ENCODE data around the gene CCNL1. TPM values are rescaled to one million over a fixed set of nuclear protein-coding genes. Genes with fewer than 3 reads are reported as not detected.
"Not testable (repeated sequence)": the region's sequence is repeated elsewhere in the genome, so short reads cannot be mapped to it uniquely, and the experiment has no call there.

Gene CCNL1
- 115 and 120 TPM in 2 replicates for total RNA-seq (2014; rRNA removed; shearing (Covaris generic))
- 27.6 and 28.9 TPM in 2 replicates for polyA plus RNA-seq (2015; cell fraction: cytosol; rRNA removed)
- 2,211 and 2,290 TPM in 2 replicates for polyA plus RNA-seq (2015; cell fraction: nucleus; rRNA removed)

DNA sequence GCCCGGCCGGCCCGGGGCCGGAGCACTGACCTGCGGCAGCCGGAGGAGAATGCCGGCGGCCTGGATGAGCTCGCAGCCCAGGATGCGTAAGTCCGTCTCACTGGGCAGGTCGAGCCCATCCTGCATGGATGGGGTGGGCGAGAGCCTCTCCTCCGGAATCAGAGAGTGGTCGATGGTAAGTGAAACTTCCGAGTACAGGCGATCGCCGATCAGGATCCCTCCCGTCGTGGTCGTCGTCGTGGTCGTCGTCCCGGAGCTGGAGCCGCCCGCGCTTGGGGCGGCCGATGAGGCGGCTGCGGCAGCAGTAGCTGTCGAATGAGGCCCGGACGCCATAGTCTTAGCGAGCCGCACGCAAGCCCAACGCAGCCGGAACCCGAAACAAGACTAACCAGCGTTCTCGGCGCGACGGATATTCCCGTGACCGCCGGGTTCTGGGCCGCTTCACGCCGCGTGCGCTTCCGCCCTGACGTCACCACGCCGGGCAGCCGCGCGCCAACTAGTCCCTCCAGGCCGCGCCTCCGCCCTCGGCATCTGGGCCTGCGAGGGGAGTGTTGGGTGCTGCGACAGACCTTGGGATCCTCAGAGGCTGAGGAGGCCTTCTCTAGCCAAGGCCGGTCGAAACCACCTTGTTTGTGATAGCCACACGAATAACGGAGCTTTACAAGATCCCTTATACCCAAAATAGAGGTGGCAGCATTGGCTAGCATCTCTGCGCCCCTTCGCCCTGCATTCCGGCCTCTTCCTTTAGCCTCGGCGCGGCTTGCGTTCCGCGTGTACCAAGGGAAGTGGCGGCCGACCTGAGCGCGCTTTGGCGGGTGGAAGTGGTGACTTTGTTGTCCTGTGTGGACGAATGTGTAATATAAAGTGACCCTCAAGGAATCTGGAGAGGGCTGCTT lies at the start of gene CCNL1:
Gene CCNL1, minus strand, starts transcription at position 386 of the 896 bp plus-strand sequence. Its CDS starts 53 bp downstream, at position 333.
- in situ Hi-C loops (cut with HindIII; ENCODE audit: low pct_unique_long_range_greater_than_20kb, low sequenced_read_pairs) = no loop called here
- DNase-seq (ENCODE audit: low read depth, low spot score) = peak; percentile 95

DNA sequence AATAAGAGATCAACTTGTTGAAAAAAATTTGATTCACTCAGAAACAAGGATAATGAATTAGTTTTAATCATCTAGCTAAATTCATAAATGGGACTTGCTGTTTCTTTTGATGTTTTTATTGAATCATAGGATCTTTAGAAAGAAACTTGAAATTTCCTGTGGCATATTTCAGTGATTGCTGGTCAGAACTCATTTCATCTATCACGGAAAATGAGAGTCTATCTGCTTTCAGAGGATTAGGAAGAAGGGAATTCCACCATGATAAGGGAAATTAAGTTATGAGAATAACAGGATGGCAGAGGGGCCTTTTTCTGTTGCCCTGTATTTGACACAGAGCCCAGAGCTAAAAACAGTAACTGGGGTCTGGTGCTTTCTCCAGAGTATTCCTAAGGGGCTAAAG lies 44.9 kb upstream of the CCNL1 start:
- DNase-seq (ENCODE audit: low read depth, low spot score) = no peak
- in situ Hi-C loops (cut with HindIII; ENCODE audit: low pct_unique_long_range_greater_than_20kb, low sequenced_read_pairs) = no loop called here

- in situ Hi-C loops (cut with HindIII; ENCODE audit: low pct_unique_long_range_greater_than_20kb, low sequenced_read_pairs) = no loop called here
- DNase-seq (ENCODE audit: low read depth, low spot score) = peak; percentile 61
These were observed 44.5 kb upstream of the CCNL1 start for GRCh38 chr3:157204431-157204830.

GRCh38 chr3:157201648-157202278 lies 41.8 kb upstream of the CCNL1 start:
- DNase-seq (ENCODE audit: low read depth, low spot score) = peak; percentile 64
- in situ Hi-C loops (cut with HindIII; ENCODE audit: low pct_unique_long_range_greater_than_20kb, low sequenced_read_pairs) = no loop called here

DNA sequence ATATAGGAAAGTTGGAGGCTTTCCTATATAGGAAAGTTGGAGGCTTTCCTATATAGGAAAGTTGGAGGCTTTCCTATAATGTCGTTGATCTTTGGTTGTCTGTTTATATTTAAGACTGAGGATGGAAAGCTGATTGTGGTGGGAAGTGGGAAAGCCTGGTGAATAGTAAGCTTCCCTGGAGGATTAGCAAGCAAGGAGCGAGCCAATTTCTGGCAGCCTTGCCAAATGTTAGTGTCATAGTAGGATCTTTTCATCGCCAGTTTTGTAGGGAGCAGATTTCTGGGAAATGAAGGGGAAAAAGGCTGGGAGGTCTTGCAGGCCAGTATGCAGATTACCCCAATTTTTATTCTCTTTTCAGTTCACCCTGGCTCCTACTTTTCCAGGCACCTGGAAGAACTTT lies 39.9 kb upstream of the CCNL1 start:
- in situ Hi-C loops (cut with HindIII; ENCODE audit: low pct_unique_long_range_greater_than_20kb, low sequenced_read_pairs) = no loop called here
- no peak for DNase-seq (ENCODE audit: low read depth, low spot score)

DNA sequence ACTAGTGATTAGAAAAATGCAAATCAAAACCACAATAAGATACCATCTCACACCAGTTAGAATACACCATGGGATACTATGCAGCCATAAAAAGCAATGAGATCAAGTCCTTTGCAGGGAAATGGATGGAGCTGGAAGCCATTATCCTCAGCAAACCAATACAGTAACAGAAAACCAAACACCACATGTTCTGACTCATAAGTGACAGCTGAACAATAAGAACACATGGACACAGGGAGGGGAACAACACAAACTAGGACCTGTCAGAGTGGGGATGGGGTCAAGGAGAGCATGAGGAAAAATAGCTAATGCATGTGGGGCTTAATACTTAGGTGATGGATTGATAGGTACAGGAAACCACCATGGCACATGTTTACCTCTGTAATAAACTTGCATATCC lies 36.0 kb upstream of the CCNL1 start:
- DNase-seq (ENCODE audit: low read depth, low spot score) = no peak
- in situ Hi-C loops (cut with HindIII; ENCODE audit: low pct_unique_long_range_greater_than_20kb, low sequenced_read_pairs) = no loop called here

- DNase-seq (ENCODE audit: low read depth, low spot score); in situ Hi-C loops (cut with HindIII; ENCODE audit: low pct_unique_long_range_greater_than_20kb, low sequenced_read_pairs): not testable (repeated sequence)
These were observed 31.2 kb upstream of the CCNL1 start for GRCh38 chr3:157191149-157191548.

GRCh38 chr3:157190380-157190872 lies 30.5 kb upstream of the CCNL1 start:
- no peak for DNase-seq (ENCODE audit: low read depth, low spot score)
- in situ Hi-C loops (cut with HindIII; ENCODE audit: low pct_unique_long_range_greater_than_20kb, low sequenced_read_pairs) = no loop called here

- DNase-seq (ENCODE audit: low read depth, low spot score) = no peak
- in situ Hi-C loops (cut with HindIII; ENCODE audit: low pct_unique_long_range_greater_than_20kb, low sequenced_read_pairs) = no loop called here
These were observed 28.4 kb upstream of the CCNL1 start for GRCh38 chr3:157188391-157188790.

DNA sequence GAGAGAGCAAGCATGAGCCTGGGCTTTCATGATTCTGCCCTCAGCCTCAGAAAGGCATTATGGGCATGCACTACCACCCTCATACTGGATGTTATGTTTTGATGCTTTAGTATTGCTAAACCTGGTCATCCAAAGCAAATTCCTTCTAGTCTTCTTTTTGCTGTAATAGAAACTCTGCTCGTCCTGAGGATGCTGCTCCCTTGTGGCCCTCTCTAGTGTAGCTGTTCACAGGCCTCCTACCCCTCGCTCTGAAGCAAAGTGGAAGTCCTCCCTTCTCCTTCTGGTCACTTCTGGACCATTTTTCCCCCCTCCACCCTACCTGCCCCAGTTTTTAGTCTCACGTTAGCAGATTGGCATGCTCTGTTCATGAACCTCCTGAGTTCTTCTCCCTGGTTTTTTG lies 22.9 kb upstream of the CCNL1 start:
- in situ Hi-C loops (cut with HindIII; ENCODE audit: low pct_unique_long_range_greater_than_20kb, low sequenced_read_pairs) = no loop called here
- DNase-seq (ENCODE audit: low read depth, low spot score) = peak; percentile 46

DNA sequence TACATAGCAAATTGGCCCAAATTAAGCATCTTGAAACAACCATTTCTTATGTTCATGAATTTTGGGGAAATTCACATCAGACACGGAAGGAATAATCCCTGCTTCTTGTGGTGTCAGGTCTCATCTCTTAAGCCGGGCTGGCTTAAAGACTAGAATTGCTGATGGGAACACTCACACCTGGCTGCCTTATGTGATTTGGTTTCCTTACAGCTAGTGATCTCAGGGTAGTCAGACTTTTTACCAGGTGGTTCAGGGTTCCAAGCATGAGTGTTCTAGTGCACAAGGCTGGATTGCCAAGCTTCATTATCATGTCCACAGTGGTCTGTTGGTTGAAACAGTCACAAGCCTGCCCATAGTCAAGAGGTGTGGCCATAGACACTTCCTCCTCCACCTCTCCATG lies 20.3 kb upstream of the CCNL1 start:
- DNase-seq (ENCODE audit: low read depth, low spot score) = no peak
- in situ Hi-C loops (cut with HindIII; ENCODE audit: low pct_unique_long_range_greater_than_20kb, low sequenced_read_pairs) = no loop called here

- no peak for DNase-seq (ENCODE audit: low read depth, low spot score)
- in situ Hi-C loops (cut with HindIII; ENCODE audit: low pct_unique_long_range_greater_than_20kb, low sequenced_read_pairs) = no loop called here
These were observed 19.4 kb upstream of the CCNL1 start for GRCh38 chr3:157179365-157179803.

DNA sequence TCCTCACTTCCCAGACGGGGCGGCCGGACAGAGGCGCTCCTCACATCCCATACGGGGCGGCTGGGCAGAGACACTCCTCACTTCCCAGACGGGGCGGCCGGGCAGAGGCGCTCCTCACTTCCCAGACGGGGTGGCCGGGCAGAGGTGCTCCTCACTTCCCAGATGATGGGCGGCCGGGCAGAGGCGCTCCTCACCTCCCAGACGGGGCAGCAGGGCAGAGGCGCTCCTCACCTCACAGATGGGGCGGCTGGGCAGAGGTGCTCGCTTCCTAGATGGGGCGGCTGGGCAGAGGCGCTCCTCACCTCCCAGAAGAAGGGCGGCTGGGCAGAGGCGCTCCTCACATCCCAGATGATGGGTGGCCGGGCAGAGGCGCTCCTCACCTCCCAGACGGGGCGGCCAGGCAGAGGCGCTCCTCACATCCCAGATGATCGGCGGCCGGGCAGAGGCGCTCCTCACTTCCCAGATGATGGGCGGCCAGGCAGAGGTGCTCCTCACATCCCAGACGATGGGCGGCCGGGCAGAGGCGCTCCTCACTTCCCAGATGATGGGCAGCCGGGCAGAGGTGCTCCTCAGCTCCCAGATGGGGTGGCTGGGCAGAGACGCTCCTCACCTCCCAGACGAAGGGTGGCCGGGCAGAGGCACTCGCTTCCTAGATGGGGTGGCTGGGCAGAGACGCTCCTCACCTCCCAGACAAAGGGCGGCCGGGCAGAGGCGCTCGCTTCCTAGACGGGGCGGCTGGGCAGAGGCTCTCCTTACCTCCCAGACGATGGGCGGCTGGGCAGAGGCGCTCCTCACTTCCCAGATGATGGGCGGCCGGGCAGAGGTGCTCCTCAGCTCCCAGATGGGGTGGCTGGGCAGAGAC lies 18.8 kb upstream of the CCNL1 start:
- DNase-seq (ENCODE audit: low read depth, low spot score); in situ Hi-C loops (cut with HindIII; ENCODE audit: low pct_unique_long_range_greater_than_20kb, low sequenced_read_pairs): not testable (repeated sequence)

GRCh38 chr3:157177801-157178453 lies 18.0 kb upstream of the CCNL1 start:
- in situ Hi-C loops (cut with HindIII; ENCODE audit: low pct_unique_long_range_greater_than_20kb, low sequenced_read_pairs) = not testable (repeated sequence)

DNA sequence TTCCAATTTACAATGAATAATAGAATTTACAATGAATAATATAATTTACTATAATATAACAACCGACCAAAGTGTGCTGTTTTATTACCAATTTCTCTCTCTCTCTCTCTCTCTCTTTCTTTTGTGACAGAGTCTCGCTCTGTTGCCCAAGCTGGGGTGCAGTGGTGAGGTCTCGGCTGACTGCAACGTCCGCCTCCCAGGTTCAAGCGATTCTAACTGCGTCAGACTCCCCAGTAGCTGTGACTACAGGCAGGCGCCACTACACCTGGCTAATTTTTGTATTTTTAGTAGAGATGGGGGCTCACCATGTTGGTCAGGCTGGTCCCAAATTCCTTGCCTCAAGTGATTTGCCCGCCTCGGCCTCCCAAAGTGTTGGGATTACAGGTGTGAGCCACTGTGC lies 17.0 kb upstream of the CCNL1 start:
- in situ Hi-C loops (cut with HindIII; ENCODE audit: low pct_unique_long_range_greater_than_20kb, low sequenced_read_pairs) = no loop called here
- no peak for DNase-seq (ENCODE audit: low read depth, low spot score)

More at GRCh38 chr3:157177801-157178453, 18.0 kb upstream of the CCNL1 start:
- not testable (repeated sequence) for DNase-seq (ENCODE audit: low read depth, low spot score)

DNA sequence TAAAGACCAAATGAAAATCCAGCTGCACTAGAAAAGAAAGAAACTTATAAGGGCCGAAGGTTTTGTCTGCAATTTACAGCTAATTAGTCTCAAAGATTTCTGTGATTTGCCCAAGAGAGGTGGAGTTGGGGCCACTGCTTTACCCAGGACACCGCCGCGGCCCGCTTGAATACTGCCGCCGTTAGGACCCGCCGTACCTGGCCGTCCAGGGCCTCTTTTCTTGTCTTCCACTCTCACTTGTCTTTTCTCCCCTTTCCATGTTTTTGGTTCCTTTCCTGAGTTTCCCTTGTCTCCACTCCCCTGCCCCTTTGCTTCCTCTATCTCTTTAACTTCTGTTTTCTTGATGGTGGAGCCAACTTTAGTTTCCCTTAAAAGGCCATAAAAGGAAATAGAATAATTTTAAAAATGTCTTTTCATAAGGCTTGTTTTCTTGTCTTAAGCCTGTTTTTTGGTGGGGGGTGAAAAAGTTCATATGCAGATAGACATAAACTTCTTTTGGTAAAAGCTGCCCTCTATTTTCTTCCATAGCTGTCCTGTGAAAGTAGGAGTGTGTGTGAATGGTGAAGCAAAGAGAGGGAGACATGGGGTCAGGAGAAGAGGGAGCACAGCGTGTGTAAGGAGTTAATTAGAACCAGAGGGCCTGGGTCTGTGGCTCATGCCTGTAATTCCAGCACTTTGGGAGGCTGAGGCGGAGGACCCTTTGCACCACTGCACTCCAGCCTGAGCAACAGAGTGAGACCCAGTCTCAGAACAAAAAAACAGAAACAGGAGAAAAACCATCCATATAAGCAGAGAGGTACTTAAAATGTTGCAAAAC lies 16.0 kb upstream of the CCNL1 start:
- in situ Hi-C loops (cut with HindIII; ENCODE audit: low pct_unique_long_range_greater_than_20kb, low sequenced_read_pairs) = no loop called here
- DNase-seq (ENCODE audit: low read depth, low spot score) = no peak

Measured in SK-MEL-5 (cell line).